GM18520 (cell line): ENCODE results near the gene NAT14.
"Not testable (repeated sequence)": the region's sequence is repeated elsewhere in the genome, so short reads cannot be mapped to it uniquely, and the experiment has no call there.

Experiments used
- ATAC-seq: cut with Tn5 transposase; IDR thresholded peaks from one replicate; pipeline ENCODE4 v1.9.1; 2021; ENCODE audit not compliant: unreplicated experiment

Gene NAT14

DNA sequence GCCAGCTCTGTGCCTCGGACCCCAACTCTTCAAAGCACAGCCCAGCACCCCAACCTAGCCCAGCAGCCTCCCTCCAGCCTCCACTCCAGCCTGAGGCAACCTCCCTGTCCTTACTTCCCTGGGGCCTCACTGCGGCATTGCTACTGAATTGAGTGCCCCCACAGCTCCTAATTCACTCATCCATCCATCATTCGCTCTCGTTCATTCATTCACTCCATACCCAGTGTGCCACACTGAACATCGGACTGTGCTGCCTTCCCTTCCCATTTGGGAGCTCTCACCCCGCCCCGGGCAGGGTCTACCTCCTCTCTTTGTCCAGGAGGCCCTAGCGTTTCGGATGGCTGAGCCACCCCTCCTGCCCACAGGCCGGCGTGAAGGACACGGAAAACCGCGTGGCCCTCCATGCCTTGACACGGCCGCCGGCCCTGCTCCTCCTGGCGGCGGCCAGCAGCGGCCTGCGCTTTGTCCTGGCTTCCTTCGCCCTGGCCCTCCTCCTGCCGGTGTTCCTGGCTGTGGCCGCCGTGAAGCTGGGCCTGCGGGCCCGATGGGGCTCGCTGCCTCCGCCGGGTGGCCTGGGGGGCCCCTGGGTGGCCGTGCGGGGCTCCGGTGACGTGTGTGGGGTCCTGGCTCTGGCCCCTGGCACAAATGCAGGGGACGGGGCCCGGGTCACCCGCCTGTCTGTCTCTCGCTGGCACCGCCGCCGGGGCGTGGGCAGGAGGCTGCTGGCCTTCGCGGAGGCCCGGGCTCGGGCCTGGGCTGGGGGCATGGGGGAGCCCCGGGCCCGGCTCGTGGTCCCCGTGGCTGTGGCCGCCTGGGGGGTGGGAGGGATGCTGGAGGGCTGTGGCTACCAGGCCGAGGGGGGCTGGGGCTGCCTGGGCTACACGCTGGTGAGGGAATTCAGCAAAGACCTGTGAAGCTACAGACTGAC, 1.3 kb downstream of the NAT14 start:
- ATAC-seq, result no peak

DNA sequence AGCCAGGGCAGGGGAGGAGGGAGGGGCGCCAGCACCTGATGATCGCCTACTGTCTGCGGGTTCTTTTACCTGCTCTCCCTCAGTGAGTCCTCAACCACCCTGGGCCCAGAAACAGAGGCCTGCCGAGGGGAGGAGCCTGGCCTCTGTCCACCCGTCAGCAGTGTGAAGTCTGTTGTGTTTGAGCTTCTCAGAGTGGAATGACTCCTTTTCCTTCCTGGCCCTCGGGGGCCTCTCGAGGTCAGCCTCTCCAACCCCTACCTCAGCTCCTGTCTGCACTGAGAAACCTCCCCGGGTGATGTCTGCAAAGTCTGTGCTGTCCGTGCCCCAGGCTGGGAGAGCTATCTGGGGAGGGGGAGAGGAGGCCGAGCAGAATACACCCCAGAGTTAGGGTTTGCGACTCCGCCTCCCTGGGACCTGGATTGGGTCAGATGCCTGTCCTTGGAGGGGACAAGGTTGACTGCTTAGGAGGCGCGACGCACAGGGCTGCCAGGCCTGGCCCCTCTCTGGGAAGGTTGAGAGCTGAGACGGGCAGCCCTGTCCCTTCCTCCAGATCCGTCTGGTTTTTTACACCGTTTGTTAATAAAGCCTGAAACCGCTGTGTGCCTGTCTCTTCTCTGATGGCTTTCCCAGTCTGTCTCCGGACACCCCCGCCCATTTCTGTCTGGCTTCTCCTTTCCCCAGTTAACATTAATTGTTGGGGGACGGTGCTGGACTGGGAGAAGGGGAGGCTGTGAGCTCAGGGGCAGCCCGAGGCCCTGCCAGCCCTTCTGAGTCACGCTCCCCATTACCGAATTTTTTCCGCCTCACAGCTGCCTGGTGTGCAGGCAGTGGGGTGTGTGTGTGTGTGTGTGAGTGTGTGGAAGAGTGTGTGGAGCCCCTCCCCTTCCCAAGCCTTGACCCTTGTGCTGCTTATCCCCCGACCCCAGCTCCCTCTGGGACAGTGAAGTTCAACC, 2.3 kb downstream of the NAT14 start:
- ATAC-seq, result no peak

DNA sequence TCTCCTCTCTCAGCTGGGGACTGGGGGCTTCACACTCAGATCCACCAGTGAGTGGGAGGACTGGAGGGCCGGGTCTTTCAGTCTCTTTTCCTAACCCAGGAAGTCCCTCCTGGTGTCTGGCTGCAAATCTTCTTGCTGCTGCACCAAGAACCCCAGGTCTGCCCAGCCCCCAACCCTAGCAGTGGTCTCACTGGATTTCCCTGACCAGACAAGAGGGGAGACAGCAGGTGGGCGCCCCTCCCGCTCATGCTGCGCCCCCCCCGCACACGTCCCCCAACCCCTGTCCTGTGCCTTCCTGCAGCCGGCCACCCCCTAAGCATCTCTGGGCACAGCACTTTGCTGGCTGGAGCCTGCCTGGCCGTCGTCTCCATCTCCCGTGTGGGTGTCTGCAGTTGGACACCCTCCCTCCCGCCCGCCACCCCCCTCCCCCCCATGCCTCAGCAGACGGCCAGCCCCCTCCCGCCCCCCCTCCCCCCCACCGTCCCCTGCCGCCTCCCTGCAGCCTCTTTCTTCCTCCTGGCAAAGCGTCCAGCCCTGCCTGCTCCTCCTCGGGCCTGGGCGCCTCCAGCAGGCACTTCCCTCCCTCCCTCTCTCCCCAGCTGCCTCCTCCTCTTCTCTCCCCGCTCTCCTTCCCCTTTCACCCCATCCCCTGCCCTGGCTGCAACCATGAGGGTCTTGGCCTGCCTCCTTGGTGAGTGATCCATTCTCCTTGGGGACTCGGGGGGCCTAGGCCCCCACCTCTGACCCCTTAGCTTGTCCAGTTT, 3.1 kb downstream of the NAT14 start, which contains the start of gene SSC5D:
TSS of gene SSC5D (plus strand) at position 513 of the 764 bp plus-strand sequence. CDS start at position 667, 154 bp downstream.
- no peak for ATAC-seq

DNA sequence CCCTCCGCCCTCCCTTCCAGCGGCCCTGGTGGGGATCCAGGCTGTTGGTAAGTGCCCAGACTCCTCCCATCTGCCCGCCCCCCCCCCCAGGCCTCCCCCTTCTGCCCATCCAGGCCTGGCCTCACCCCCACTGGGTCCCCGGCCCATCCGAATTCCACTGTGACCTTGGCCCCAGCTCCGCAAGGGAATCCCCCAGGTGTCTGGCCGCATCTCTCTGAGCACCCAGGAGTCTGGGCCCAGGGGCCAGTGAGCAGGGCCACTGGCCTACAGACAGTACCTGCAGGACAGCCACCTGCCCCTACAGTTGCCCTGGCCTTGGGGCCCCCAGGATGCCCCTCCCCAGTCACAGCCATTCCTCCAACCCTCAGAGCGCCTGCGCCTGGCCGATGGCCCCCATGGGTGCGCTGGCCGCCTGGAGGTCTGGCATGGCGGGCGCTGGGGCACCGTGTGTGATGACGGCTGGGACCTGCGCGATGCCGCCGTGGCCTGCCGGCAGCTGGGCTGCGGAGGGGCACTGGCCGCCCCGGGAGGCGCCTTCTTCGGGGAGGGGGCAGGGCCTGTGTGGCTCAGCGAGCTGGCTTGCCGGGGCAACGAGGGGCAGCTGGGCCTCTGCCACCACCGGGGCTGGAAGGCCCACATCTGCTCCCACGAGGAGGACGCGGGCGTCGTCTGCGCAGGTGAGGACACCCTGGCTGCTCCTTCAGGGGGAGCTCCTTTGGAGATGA, 4.2 kb downstream of the NAT14 start:
- ATAC-seq, result no peak

DNA sequence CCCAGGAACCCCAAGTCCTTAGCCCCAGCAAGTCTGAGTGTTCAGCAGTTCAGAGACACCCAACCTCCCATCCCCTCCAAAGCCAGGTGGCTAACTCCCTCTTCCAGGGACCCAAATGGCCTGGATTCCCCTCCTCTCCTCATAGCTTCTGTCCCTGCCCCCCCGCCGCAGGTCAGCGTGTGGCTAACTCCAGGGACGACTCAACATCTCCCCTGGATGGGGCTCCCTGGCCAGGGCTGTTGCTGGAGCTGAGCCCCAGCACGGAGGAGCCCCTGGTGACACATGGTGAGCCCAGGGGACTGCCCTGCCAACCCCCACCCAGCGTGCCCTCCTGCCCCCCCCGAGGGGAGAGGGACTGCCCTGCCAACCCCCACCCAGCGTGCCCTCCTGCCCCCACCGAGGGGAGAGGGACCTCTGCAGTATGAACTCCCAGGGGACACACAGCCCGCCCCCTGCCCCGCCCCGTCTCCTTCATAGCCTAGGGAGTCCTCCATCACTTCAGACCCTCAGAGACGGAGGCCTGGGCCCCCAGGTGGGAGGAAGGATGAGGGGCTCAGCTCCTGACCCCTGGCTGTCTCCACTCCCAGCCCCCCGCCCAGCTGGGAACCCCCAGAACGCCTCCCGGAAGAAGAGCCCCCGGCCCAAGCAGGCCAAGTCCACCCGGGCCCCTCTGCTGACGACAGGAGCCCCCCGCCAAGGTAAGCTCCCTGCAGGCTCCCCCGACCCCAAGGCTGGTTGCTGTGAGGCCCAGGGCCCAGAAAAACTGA, 4.9 kb downstream of the NAT14 start:
- no peak for ATAC-seq

DNA sequence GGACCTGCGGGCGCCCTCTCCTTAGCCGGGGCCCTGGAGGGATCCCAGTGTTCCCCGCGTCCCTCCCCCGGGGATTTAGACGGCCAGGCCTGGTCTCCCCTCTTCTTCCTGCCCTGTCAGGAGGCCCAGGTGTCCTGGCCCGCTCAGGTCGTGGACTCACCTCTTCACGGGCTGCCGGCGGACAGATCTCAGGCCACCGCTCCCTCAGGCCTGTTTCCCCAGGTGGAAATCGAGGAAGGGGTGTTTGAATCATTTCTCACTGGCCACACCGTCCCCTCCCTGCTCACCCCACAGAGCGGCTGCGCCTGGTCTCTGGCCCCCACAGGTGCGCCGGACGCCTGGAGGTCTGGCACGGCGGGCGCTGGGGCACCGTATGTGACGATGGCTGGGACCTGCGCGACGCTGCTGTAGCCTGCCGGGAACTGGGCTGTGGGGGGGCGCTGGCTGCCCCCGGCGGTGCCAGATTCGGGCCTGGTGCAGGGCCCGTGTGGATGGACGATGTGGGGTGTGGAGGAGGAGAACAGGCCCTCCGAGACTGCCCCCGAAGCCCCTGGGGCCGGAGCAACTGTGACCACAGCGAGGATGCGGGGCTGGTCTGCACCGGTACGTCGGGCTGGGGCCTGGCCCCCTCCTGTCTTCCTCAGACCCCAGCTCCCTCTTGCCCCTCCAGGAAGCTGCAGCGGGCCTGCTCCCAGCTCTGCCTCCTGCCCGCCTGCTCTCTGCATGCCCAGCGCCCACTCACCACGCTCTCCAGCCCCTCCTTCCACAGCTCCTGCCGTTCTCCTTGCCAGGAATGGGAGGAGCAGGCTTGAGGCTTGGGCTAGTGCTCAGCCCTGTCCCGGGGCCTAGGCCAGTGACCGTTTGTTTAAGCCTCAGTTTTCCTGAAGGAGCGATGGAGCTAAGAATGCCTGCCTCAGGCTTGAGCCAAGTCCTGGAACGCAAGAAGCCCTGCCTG, 5.8 kb downstream of the NAT14 start:
- ATAC-seq, result no peak

DNA sequence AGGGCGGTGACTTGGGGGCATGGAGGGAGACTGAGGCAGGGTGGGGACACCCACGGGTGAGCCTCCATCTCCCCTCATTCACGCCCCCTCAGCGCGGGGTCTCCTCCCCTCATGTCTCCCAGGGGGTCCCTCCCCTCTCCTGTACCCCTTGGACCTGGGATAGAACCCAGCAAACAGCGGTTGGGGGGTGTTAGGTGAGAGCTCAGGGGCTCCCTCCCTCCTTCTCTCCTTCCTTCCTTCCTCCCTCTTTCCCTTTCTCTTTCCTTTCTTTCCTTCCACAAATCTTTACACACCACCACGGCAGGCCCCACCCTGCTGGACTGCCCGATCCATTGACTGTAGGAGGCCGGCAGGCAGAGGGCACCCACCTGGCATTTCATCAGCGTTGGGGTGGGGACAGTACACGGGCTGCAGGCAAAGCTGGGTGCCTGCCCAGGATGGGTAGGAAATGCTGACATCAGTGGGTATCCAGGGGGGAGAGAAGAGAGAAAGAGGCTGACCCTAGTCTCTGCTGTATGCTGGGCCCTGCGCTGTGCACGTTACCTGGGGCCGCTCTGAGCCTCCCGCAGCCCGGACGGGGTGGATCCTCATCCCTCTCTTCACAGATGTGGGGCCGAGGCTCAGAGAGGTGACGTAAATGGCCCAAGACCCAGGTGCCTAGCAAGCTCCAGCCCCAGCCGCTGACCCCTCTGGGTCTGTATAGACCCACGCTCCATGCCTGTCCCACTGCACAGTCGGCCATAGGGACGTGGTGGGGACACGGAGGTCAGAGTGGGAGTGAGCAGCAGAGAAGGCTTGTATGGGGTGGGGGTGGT, 6.8 kb downstream of the NAT14 start:
- ATAC-seq, result no peak

DNA sequence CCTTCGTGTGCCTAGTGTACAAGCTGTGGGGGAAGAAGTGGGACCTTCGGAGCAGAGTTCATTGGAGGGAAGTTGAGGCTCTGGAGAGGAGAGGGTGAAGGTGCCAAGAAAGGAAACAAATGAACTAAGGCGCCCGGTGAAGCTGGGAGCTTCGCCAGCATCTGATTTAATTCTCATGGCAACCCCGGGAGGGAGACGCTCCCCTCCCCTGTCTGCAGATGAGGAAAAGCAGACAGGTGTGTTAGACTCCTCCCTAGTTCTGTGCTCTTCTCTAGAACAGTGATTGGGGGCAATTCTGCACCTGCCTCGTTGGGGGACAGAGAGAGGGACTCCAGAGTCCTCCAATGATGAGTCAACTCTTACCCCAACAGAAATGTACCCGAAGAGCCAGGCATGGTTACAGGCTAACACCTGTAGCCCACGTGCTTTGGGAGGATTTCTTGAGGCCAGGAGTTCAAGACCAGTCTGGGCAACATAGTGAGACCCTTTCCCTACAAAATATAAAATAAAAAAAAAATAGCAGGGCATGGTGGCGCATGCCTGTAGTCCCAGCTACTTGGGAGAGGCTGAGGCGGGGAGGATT, 7.5 kb downstream of the NAT14 start:
- no peak for ATAC-seq

DNA sequence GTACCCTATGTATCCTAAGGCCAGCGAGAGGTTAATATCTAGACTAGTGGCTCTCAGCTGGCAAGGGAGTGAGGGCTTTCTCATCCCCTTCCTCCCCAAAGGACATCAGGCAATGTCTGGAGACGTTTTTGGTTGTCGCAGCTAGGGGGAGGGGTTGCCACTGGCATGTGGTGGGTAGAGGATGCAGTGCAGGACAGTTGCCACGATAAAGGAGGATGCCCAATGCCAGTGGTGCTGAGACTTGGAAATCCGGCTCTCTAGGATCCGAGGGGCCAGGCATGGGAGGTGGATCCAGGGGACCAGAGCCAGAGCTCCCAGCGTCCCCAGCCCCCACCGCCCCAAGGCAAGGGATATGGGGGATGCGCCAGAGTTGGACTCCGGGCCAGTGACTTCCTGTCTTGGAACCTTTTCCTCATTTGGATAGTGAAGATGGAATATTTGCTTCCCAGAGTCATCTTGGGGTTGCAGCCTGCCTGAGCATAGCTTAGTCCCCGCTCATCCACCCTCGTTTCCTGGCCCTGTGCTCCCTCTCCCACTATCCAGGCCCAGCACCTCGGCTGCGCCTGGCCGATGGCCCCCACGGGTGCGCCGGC, 8.2 kb downstream of the NAT14 start:
- ATAC-seq, result no peak

DNA sequence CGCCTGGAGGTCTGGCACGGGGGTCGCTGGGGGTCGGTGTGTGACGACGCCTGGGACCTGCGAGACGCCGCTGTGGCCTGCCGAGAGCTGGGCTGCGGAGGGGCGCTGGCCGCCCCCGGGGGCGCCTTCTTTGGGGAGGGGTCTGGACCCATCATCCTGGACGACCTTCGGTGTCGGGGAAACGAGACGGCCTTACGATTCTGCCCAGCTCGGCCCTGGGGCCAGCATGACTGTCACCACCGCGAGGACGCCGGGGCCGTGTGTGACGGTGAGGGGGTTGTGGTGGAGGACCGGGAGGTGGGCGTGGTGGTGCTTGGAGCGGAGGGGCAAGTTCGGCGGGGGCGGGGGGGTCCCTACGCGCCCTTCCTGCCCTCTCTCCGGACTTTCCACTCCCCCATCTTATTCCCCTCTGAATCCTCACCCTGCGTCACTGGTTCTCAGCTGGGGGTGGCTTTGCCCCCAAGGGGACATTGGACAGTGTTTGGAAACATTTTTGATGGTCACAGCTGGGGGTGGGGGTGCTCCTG, 8.7 kb downstream of the NAT14 start:
- no peak for ATAC-seq

DNA sequence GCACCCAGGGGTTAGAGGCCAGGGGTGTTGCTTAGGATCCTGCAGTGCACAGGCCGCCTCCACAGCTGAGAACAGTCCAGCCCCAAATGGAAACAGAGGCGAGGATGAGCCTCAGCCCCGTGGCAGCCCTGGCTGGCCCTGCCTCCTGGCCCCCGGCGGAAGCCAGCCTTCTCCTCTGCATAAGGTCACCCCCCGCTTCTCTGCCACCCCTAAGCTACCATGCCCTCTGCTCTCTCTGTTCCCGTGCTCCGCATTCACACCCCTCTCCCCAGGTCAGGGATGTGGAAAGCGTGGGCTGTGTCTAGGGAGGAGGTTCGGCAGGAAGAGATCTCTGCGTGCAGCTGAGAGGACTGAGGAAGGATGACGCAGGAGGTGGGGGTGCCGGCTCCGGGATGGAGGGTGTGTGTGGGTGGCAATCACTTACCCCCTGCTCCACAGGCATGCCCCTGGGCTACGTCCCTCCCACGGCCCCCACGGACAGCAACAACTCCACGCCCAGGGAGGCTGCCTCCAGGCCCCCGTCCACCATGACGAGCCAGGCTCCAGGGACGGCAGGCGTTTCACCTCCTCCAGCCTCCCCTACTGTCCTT, 9.3 kb downstream of the NAT14 start:
- ATAC-seq, result no peak

DNA sequence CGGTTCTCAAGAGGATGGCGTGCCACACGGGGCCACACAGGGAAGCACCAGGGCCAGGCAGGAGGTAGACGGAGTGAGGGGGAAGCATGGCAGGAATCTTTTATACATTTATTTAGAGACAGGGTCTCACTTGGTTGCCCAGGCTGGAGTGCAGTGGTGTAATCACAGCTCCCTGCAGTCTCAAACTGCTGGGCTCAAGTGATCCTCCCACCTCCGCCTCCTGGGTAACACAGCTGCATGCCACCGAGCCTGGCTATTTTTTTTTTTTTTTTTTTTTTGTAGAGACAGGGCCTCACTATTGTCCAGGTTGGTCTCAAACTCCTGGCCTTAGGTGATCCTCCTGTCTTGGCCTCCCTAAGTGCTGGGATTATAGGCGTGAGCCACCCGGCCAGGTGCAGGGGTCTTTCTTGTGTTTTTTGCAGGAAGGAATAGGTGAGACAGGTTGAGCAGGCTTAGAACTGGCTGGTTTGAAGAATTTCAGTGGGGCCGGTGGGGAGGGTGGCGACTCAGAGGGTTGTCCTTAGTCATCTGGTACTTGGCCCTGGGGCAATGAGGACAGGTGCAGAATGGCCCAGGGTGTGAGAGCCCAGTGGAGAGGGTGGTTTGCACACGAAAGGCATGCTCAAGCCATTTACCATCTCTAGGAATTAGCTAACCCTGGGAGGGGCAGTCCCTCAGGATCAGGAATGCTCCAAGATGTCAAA, 10.8 kb downstream of the NAT14 start:
- no peak for ATAC-seq

DNA sequence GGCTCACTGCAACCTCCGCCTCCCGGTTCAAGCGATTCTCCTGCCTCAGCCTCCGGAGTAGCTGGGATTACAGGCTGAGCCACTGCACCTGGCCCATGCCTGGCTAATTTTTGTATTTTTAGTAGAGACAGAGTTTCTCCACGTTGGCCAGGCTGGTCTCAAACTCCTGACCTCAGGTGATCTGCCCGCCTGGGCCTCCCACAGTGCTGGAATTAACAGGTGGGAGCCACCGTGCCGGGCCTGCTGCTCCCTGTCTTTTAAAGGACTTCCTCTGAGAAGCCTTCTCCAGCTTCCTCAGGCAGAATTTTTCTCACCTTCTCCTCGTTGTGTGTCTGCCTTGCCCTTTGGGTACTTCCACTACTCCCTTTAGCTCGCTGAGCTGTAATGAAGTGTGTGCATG, 11.8 kb downstream of the NAT14 start:
- ATAC-seq, result not testable (repeated sequence)

DNA sequence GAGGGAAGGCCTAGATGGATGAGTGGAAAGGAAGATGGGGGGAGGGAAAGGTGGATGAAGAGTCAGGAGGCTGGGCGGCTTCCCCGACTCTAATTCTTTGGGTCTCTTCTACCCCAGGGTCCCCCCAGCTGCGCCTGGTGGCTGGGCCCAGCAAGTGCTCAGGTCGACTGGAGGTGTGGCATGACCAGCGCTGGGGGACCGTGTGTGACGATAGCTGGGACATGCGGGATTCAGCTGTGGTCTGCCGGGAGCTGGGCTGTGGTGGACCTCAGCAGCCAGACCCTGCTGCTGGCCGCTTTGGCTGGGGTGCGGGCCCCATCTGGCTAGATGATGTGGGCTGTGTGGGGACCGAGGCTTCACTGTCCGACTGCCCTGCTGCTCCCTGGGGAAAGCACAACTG, 12.8 kb downstream of the NAT14 start:
- no peak for ATAC-seq

DNA sequence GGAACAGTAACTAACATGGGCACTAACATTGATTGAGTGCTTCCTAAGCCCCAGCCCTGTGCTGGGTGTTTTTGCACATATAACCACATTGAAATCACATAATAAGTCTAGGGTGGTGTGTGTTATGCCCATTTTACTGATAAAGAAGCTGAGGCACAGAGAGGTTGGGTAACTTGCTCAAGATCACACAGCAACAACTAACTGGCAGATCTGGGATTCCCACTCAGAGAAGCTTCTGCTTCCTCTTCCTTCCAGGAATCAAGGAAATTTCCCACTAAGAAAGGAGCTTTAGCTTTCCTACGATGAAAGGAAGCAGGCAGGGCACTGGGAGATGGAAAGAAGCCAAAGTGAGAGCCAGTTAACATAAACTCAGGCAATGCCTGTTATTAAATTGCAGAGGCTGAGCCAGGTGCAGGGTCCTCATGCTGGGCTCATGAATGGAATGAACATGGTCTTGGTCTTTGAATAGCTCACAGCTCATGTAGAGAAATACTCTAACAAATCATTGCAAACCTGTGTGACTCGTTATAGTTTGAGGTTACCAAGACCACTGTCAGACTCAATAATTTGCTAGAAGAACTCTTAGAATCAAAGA, 13.4 kb downstream of the NAT14 start:
- no peak for ATAC-seq
